Measurements from ENCODE around the gene TMEM131L. TPM values are rescaled to one million over a fixed set of nuclear protein-coding genes. Genes with fewer than 3 reads are reported as not detected.
A peak's percentile ranks its signal among the peaks of the same experiment; 100 is the strongest.

TMEM131L gene
- total RNA-seq, 1 experiment from 2014 or later, result 14.6 TPM

DNA sequence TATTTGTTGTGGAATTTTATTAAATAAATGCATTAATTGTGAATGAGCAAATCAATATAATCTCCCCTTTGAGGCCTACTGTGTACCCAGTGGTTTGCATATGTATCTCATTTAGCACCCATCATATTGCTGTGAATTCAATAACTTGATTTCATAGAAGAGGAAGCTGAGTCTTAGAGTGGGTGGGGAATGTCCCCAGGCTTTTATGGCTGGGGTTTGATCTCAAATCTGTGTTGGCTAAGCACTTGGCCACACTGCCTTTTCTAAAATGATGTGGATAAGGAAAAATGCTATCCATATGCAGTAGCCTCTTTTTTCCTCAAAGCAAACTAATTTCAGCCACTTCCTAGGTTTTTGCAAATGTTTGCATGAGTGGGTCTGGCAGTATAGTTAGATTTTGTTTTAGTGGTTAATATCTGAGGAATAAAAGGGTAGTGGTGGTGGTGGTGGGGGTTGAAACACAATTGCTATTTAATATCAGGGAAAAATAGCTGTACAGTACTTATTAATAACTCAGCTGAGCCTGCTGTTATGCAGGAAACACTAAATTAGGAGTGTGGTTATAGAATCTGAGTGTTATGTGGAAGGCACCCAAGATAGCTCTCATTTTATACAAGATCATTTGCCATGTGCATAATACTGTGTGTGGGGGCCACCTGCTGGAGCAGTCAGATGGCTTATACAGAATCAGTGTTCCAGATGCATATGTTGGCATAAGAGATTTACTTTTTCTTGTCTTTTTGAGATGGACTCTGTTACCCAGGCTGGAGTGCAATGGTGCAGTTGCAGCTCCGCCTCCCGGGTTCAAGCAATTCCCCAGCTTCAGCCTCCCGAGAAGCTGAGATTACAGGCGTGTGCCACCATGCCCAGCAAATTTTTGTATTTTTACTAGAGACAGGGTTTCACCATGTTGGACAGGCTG, 108.0 kb downstream of the TMEM131L start:
- Histone ChIP-seq H3K27me3 (ENCODE audit: insufficient read depth, low read length) (no peaks in the 10 kb centered on the region), H3K23me2 (ENCODE audit: insufficient read length, low read depth, low read length, poor library complexity, severe bottlenecking) (no peaks in the 10 kb centered on the region), H2BK20ac (ENCODE audit: low read depth, low read length, poor library complexity, severe bottlenecking) (no peak overlapping the region), H3K79me1 (ENCODE audit: insufficient read depth, low read depth, low read length, poor library complexity, severe bottlenecking) (no peaks in the 10 kb centered on the region), H3K79me2 (ENCODE audit: insufficient read depth, low read length) (no peaks in the 10 kb centered on the region), H2BK15ac (ENCODE audit: low read depth, low read length) (no peak overlapping the region), H2AK5ac (ENCODE audit: insufficient read length, low read length) (no peak overlapping the region), H3K23ac (ENCODE audit: insufficient read length, low read depth, low read length) (no peak overlapping the region), H4K91ac (ENCODE audit: insufficient read length, low read depth, low read length) (no peak overlapping the region), H3K14ac (ENCODE audit: insufficient read depth, low read length) (no peak overlapping the region), H3K9me3 (ENCODE audit: control insufficient read depth, low read depth, low read length) (no peaks in the 10 kb centered on the region), H2BK120ac (ENCODE audit: low read depth, low read length, poor library complexity, severe bottlenecking) (no peak overlapping the region), H4K8ac (replicated peaks; ENCODE audit: insufficient read length, low read depth, low read length) (no peak overlapping the region), H3K9ac (ENCODE audit: extremely low read depth, insufficient read length, low read length) (no peak overlapping the region), H4K5ac (ENCODE audit: insufficient read length, low read depth, low read length) (no peak overlapping the region), H2BK5ac (ENCODE audit: insufficient read length, low read length) (no peak overlapping the region), H2AFZ (ENCODE audit: low read length) (no peak overlapping the region), H3K4me2 (ENCODE audit: insufficient read depth, insufficient read length, low read length) (no peak overlapping the region), H4K20me1 (ENCODE audit: control insufficient read depth, insufficient read depth, insufficient read length) (no peaks in the 10 kb centered on the region), H3K4ac (ENCODE audit: low read depth, low read length) (no peak overlapping the region), H3K4me1 (ENCODE audit: insufficient read depth, low read length) (no peaks in the 10 kb centered on the region; the same call in 1 of the 2 replicates), H3K56ac (ENCODE audit: insufficient read length, low read depth, low read length) (no peak overlapping the region), H3T11ph (ENCODE audit: low read length) (no peak overlapping the region), H3K18ac (ENCODE audit: insufficient read length, low read depth, low read length) (no peak overlapping the region), H2BK12ac (ENCODE audit: insufficient read length, low read depth, low read length) (no peak overlapping the region), H3K27ac (ENCODE audit: insufficient read length, low read depth, low read length) (no peak overlapping the region)
- H3K4me1 Mint-ChIP-seq, result peaks cover 2 to 10% of the 10 kb centered on the region in 2 experiments; a peak in 3 of 4 replicates
- no peaks in the 10 kb centered on the region for H3K9me3 Mint-ChIP-seq
- no peaks in the 10 kb centered on the region for H3K27me3 Mint-ChIP-seq (ENCODE audit: low read depth)
- no peak for DNase-seq
- H3K27ac Mint-ChIP-seq, result peak overlapping the region in 1 of 3 experiments; percentile 56; a peak in 1 of 7 replicates
- H3K36me3 Mint-ChIP-seq (ENCODE audit: insufficient read depth in 1 of 3, low read depth in 3 of 3), result peaks cover 0 to 6% (median 3%) of the 10 kb centered on the region in 3 experiments; a peak in 5 of 7 replicates
- TF ChIP-seq, protein P1, sequence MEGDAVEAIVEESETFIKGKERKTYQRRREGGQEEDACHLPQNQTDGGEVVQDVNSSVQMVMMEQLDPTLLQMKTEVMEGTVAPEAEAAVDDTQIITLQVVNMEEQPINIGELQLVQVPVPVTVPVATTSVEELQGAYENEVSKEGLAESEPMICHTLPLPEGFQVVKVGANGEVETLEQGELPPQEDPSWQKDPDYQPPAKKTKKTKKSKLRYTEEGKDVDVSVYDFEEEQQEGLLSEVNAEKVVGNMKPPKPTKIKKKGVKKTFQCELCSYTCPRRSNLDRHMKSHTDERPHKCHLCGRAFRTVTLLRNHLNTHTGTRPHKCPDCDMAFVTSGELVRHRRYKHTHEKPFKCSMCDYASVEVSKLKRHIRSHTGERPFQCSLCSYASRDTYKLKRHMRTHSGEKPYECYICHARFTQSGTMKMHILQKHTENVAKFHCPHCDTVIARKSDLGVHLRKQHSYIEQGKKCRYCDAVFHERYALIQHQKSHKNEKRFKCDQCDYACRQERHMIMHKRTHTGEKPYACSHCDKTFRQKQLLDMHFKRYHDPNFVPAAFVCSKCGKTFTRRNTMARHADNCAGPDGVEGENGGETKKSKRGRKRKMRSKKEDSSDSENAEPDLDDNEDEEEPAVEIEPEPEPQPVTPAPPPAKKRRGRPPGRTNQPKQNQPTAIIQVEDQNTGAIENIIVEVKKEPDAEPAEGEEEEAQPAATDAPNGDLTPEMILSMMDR (conservative IDR thresholded peaks at IDR 0.05), result peak; percentile 38; the same call in 2 of the 3 replicates
- H3K4me3 Mint-ChIP-seq, result no peak overlapping the region
- no CpG with 5 or more reads among the region's 4 CpGs for WGBS (ENCODE audit: extremely low coverage, insufficient read length, low lambda C conversion rate)

Measured in H9 (cell line).